ENCODE data around the gene SHC2.

GRCh38 chr19:415292-415691 is 45.5 kb downstream of the SHC2 start:
- no peak for TF ChIP-seq EP300 (IDR thresholded peaks at IDR 0.05)
- TF ChIP-seq POLR2A (IDR thresholded peaks at IDR 0.05), result no peak
- no peak for TF ChIP-seq CTCF (IDR thresholded peaks at IDR 0.05)
